HEK293 (cell line): ENCODE data around the gene KRT20.

Experiments
- BCL11A ChIP-seq: fragments of 450-650 bp; formaldehyde crosslinking; IDR thresholded peaks from 2 replicates; pipeline ENCODE4 v1.5.1; 2016; ENCODE audit warnings: low read depth, missing biosample characterization, missing genetic modification characterization
- GLIS2 ChIP-seq: fragments of 450-650 bp; formaldehyde crosslinking; IDR thresholded peaks from 2 replicates; pipeline ENCODE4 v1.5.1; 2016; ENCODE audit warnings: missing biosample characterization, missing genetic modification characterization
- KLF1 ChIP-seq: fragments of 450-650 bp; formaldehyde crosslinking; IDR thresholded peaks from 2 replicates; pipeline ENCODE4 v1.5.1; 2016; ENCODE audit warnings: missing biosample characterization, missing genetic modification characterization
- RBAK ChIP-seq: fragments of 450-650 bp; formaldehyde crosslinking; IDR thresholded peaks from 2 replicates; pipeline ENCODE4 v1.5.1; 2016; ENCODE audit warnings: missing biosample characterization, missing genetic modification characterization
- SALL2 ChIP-seq: fragments of 450-650 bp; formaldehyde crosslinking; IDR thresholded peaks from 2 replicates; pipeline ENCODE4 v1.5.0; 2017; ENCODE audit warnings: missing biosample characterization, mild to moderate bottlenecking, missing genetic modification characterization, borderline replicate concordance
- SETDB1 ChIP-seq: IDR thresholded peaks from one replicate; pipeline ENCODE4 v1.6.1; 2017; ENCODE audit warnings: mild to moderate bottlenecking, low read length, moderate library complexity, mixed read lengths; ENCODE audit not compliant: insufficient read length
- YY1 ChIP-seq: fragments of 450-650 bp; formaldehyde crosslinking; IDR thresholded peaks from 2 replicates; pipeline ENCODE4 v1.5.1; 2018; ENCODE audit warnings: missing biosample characterization, missing genetic modification characterization
- ZBTB21 ChIP-seq: fragments of 450-650 bp; formaldehyde crosslinking; IDR thresholded peaks from 2 replicates; pipeline ENCODE4 v1.5.1; 2017; ENCODE audit warnings: missing biosample characterization, missing genetic modification characterization
- ZFP3 ChIP-seq: fragments of 450-650 bp; formaldehyde crosslinking; IDR thresholded peaks from 2 replicates; pipeline ENCODE4 v1.5.1; 2016; ENCODE audit warnings: low read depth, missing biosample characterization, missing genetic modification characterization
- ZFP41 ChIP-seq: fragments of 450-650 bp; formaldehyde crosslinking; IDR thresholded peaks from 2 replicates; pipeline ENCODE4 v1.5.1; 2016; ENCODE audit warnings: missing biosample characterization, missing genetic modification characterization, borderline replicate concordance
- ZNF138 ChIP-seq: fragments of 450-650 bp; formaldehyde crosslinking; IDR thresholded peaks from 2 replicates; pipeline ENCODE4 v1.5.1; 2016; ENCODE audit warnings: missing biosample characterization, missing genetic modification characterization, borderline replicate concordance
- ZNF16 ChIP-seq: fragments of 450-650 bp; formaldehyde crosslinking; IDR thresholded peaks from 2 replicates; pipeline ENCODE4 v1.5.1; 2016; ENCODE audit warnings: low read depth, missing biosample characterization, missing genetic modification characterization
- ZNF175 ChIP-seq: fragments of 450-650 bp; formaldehyde crosslinking; IDR thresholded peaks from 2 replicates; pipeline ENCODE4 v1.5.1; 2016; ENCODE audit warnings: missing biosample characterization, missing genetic modification characterization
- ZNF221 ChIP-seq: fragments of 450-650 bp; formaldehyde crosslinking; IDR thresholded peaks from 2 replicates; pipeline ENCODE4 v1.5.1; 2017; ENCODE audit warnings: missing biosample characterization, missing genetic modification characterization, borderline replicate concordance
- ZNF341 ChIP-seq: fragments of 450-650 bp; formaldehyde crosslinking; IDR thresholded peaks from 2 replicates; pipeline ENCODE4; 2016; ENCODE audit warnings: low read depth, missing biosample characterization, missing genetic modification characterization
- ZNF423 ChIP-seq: fragments of 450-650 bp; formaldehyde crosslinking; IDR thresholded peaks from 2 replicates; pipeline ENCODE4 v1.5.1; 2016; ENCODE audit warnings: missing biosample characterization, missing genetic modification characterization
- ZNF48 ChIP-seq: fragments of 450-650 bp; formaldehyde crosslinking; IDR thresholded peaks from 2 replicates; pipeline ENCODE4 v1.5.1; 2016; ENCODE audit warnings: missing biosample characterization, missing genetic modification characterization
- ZNF510 ChIP-seq: fragments of 450-650 bp; formaldehyde crosslinking; IDR thresholded peaks from 2 replicates; pipeline ENCODE4 v1.5.1; 2018; ENCODE audit warnings: mild to moderate bottlenecking, missing genetic modification characterization, missing biosample characterization; ENCODE audit not compliant: insufficient replicate concordance
- ZNF549 ChIP-seq: fragments of 450-650 bp; IDR thresholded peaks from 2 replicates; pipeline ENCODE4 v1.5.1; 2018; ENCODE audit warnings: missing biosample characterization, missing genetic modification characterization, mild to moderate bottlenecking, inconsistent platforms, moderate library complexity
- ZNF558 ChIP-seq: fragments of 450-650 bp; formaldehyde crosslinking; IDR thresholded peaks from 2 replicates; pipeline ENCODE4 v1.5.1; 2016; ENCODE audit warnings: missing biosample characterization, missing genetic modification characterization
- ZNF624 ChIP-seq: fragments of 450-650 bp; formaldehyde crosslinking; IDR thresholded peaks from 2 replicates; pipeline ENCODE4 v1.5.1; 2017; ENCODE audit warnings: missing biosample characterization, missing genetic modification characterization
- ZNF701 ChIP-seq: fragments of 450-650 bp; formaldehyde crosslinking; IDR thresholded peaks from 2 replicates; pipeline ENCODE4 v1.5.1; 2016; ENCODE audit warnings: missing biosample characterization, missing genetic modification characterization
- ZNF785 ChIP-seq: fragments of 450-650 bp; formaldehyde crosslinking; IDR thresholded peaks from 2 replicates; pipeline ENCODE4 v1.5.1; 2016; ENCODE audit warnings: missing biosample characterization, missing genetic modification characterization
- ZNF837 ChIP-seq: fragments of 450-650 bp; formaldehyde crosslinking; IDR thresholded peaks from 2 replicates; pipeline ENCODE4 v1.5.1; 2016; ENCODE audit warnings: missing biosample characterization, missing genetic modification characterization
- TF ChIP-seq, protein P1 (sequence below): fragments of 450-650 bp; formaldehyde crosslinking; IDR thresholded peaks from 2 replicates; pipeline ENCODE4 v1.5.1; 2016; ENCODE audit warnings: missing biosample characterization, missing genetic modification characterization
- TF ChIP-seq, protein P2 (sequence below): fragments of 450-650 bp; formaldehyde crosslinking; IDR thresholded peaks from 2 replicates; pipeline ENCODE4 v1.5.1; 2017; ENCODE audit warnings: missing biosample characterization, missing genetic modification characterization
- TF ChIP-seq, protein P3 (sequence below): fragments of 450-650 bp; formaldehyde crosslinking; IDR thresholded peaks from 2 replicates; pipeline ENCODE4 v1.5.1; 2016; ENCODE audit warnings: missing biosample characterization, missing genetic modification characterization
- TF ChIP-seq, protein P4 (sequence below): fragments of 450-650 bp; formaldehyde crosslinking; IDR thresholded peaks from 2 replicates; pipeline ENCODE4 v1.5.1; 2017; ENCODE audit warnings: missing biosample characterization, missing genetic modification characterization
- TF ChIP-seq, protein P5 (sequence below): fragments of 450-650 bp; formaldehyde crosslinking; IDR thresholded peaks from 2 replicates; pipeline ENCODE4 v1.5.1; 2016; ENCODE audit warnings: missing biosample characterization, missing genetic modification characterization
- TF ChIP-seq, protein P6 (sequence below): IDR thresholded peaks from 2 replicates; pipeline ENCODE4 v1.6.1; 2011; ENCODE audit warnings: mild to moderate bottlenecking, low read depth, low read length, borderline replicate concordance
- TF ChIP-seq, protein P7 (sequence below): fragments of 450-650 bp; formaldehyde crosslinking; IDR thresholded peaks from 2 replicates; pipeline ENCODE4 v1.5.1; 2016; ENCODE audit warnings: missing biosample characterization, missing genetic modification characterization

KRT20 gene

DNA sequence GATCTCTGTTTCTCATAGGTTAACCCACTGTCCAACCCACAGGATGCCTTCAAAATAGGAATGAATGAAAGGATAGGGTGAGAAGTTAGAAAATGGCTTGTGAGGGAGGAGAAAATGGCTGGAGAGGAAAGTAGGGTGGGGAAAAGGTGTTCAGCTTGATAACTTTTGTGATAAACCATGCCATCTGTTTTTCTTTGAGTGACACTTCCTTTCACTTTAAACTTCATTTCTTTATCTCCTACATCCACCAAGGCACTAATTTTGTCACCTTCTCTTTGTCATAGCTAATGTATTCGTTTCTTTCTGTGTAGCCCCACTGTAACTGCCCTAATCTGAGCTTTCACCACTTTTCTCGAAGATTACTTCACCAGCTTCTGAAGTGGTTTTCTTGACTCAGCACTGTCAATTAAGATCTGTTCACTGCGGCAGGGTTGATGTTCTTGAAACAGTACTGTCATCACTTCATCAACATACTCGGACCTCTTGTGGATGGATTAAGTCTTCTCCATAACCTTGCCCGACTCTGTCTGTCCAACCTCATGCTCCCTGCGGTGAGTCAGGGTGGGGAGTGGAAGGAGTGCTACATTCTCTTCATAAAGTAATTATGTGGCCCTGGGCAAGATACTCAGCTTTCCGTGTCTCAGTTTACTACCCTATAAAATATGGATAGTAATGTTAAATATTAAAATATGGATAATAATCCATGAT lies 57.1 kb downstream of the KRT20 start (continued):
- TF ChIP-seq, protein P1, sequence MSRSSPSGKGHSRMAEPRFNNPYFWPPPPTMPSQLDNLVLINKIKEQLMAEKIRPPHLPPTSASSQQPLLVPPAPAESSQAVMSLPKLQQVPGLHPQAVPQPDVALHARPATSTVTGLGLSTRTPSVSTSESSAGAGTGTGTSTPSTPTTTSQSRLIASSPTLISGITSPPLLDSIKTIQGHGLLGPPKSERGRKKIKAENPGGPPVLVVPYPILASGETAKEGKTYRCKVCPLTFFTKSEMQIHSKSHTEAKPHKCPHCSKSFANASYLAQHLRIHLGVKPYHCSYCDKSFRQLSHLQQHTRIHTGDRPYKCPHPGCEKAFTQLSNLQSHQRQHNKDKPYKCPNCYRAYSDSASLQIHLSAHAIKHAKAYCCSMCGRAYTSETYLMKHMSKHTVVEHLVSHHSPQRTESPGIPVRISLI (tag by site-specific recombination): no peak
- TF ChIP-seq ZNF16 (tag by site-specific recombination) (no peak), ZNF624 (no peak), ZNF221 (tag by site-specific recombination) (no peak), ZFP3 (tag by site-specific recombination) (no peak), ZNF510 (tag by site-specific recombination) (no peak), ZNF175 (tag by site-specific recombination) (no peak), ZNF558 (tag by site-specific recombination) (no peak; the same call in 1 of the 2 replicates), ZNF138 (tag by site-specific recombination) (no peak), ZFP41 (tag by site-specific recombination) (no peak), KLF1 (peak; percentile 38; the same call in 1 of the 2 replicates), ZNF341 (no peak), YY1 (tag by site-specific recombination) (no peak), BCL11A (tag by site-specific recombination) (peak; percentile 55; the same call in 1 of the 2 replicates), ZBTB21 (tag by site-specific recombination) (peak; percentile 69), RBAK (tag by site-specific recombination) (no peak), ZNF701 (tag by site-specific recombination) (no peak), ZNF785 (no peak), SETDB1 (no peak), GLIS2 (tag by site-specific recombination) (no peak), ZNF48 (tag by site-specific recombination) (no peak), ZNF837 (tag by site-specific recombination) (no peak), ZNF423 (tag by site-specific recombination) (no peak), SALL2 (tag by site-specific recombination) (no peak), ZNF549 (no peak)
- TF ChIP-seq, protein P2, sequence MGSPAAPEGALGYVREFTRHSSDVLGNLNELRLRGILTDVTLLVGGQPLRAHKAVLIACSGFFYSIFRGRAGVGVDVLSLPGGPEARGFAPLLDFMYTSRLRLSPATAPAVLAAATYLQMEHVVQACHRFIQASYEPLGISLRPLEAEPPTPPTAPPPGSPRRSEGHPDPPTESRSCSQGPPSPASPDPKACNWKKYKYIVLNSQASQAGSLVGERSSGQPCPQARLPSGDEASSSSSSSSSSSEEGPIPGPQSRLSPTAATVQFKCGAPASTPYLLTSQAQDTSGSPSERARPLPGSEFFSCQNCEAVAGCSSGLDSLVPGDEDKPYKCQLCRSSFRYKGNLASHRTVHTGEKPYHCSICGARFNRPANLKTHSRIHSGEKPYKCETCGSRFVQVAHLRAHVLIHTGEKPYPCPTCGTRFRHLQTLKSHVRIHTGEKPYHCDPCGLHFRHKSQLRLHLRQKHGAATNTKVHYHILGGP: no peak
- TF ChIP-seq, protein P3, sequence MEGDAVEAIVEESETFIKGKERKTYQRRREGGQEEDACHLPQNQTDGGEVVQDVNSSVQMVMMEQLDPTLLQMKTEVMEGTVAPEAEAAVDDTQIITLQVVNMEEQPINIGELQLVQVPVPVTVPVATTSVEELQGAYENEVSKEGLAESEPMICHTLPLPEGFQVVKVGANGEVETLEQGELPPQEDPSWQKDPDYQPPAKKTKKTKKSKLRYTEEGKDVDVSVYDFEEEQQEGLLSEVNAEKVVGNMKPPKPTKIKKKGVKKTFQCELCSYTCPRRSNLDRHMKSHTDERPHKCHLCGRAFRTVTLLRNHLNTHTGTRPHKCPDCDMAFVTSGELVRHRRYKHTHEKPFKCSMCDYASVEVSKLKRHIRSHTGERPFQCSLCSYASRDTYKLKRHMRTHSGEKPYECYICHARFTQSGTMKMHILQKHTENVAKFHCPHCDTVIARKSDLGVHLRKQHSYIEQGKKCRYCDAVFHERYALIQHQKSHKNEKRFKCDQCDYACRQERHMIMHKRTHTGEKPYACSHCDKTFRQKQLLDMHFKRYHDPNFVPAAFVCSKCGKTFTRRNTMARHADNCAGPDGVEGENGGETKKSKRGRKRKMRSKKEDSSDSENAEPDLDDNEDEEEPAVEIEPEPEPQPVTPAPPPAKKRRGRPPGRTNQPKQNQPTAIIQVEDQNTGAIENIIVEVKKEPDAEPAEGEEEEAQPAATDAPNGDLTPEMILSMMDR: no peak; the same call in 1 of the 2 replicates
- TF ChIP-seq, protein P4, sequence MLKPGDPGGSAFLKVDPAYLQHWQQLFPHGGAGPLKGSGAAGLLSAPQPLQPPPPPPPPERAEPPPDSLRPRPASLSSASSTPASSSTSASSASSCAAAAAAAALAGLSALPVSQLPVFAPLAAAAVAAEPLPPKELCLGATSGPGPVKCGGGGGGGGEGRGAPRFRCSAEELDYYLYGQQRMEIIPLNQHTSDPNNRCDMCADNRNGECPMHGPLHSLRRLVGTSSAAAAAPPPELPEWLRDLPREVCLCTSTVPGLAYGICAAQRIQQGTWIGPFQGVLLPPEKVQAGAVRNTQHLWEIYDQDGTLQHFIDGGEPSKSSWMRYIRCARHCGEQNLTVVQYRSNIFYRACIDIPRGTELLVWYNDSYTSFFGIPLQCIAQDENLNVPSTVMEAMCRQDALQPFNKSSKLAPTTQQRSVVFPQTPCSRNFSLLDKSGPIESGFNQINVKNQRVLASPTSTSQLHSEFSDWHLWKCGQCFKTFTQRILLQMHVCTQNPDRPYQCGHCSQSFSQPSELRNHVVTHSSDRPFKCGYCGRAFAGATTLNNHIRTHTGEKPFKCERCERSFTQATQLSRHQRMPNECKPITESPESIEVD (tag by site-specific recombination): peak; percentile 88
- TF ChIP-seq, protein P5, sequence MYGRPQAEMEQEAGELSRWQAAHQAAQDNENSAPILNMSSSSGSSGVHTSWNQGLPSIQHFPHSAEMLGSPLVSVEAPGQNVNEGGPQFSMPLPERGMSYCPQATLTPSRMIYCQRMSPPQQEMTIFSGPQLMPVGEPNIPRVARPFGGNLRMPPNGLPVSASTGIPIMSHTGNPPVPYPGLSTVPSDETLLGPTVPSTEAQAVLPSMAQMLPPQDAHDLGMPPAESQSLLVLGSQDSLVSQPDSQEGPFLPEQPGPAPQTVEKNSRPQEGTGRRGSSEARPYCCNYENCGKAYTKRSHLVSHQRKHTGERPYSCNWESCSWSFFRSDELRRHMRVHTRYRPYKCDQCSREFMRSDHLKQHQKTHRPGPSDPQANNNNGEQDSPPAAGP (tag by site-specific recombination): peak; percentile 91
- TF ChIP-seq, protein P6, sequence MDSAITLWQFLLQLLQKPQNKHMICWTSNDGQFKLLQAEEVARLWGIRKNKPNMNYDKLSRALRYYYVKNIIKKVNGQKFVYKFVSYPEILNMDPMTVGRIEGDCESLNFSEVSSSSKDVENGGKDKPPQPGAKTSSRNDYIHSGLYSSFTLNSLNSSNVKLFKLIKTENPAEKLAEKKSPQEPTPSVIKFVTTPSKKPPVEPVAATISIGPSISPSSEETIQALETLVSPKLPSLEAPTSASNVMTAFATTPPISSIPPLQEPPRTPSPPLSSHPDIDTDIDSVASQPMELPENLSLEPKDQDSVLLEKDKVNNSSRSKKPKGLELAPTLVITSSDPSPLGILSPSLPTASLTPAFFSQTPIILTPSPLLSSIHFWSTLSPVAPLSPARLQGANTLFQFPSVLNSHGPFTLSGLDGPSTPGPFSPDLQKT: no peak
- TF ChIP-seq, protein P7, sequence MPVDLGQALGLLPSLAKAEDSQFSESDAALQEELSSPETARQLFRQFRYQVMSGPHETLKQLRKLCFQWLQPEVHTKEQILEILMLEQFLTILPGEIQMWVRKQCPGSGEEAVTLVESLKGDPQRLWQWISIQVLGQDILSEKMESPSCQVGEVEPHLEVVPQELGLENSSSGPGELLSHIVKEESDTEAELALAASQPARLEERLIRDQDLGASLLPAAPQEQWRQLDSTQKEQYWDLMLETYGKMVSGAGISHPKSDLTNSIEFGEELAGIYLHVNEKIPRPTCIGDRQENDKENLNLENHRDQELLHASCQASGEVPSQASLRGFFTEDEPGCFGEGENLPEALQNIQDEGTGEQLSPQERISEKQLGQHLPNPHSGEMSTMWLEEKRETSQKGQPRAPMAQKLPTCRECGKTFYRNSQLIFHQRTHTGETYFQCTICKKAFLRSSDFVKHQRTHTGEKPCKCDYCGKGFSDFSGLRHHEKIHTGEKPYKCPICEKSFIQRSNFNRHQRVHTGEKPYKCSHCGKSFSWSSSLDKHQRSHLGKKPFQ (tag by site-specific recombination): 0 out of 2 replicates have a peak, but pooled peaks have one; percentile 17
